A673 (cell line): Measurements from ENCODE around the gene CFAP52. TPM values are rescaled to one million over a fixed set of nuclear protein-coding genes. Genes with fewer than 3 reads are reported as not detected.

ENCODE experiments used
- BruUV-seq: library from RNA; stranded (reverse); fragments of 400-500 nt; replicated peaks from 2 replicates; lab custom pipeline; 2021; lab: Mats Ljungman, UMichigan
- CTCF ChIA-PET: fragments of 300-600 bp; sonication (Branson Sonifier 250); formaldehyde crosslinking; loops from one replicate; lab custom pipeline; 2022; ENCODE audit warnings: antibody characterized with exemption; lab: Charles Lee
- POLR2A ChIA-PET: fragments of 300-600 bp; sonication (Branson Sonifier 250); formaldehyde crosslinking; loops from one replicate; lab custom pipeline; 2022; ENCODE audit warnings: antibody characterized with exemption; ENCODE audit not compliant: low non-redundant PET; lab: Charles Lee
- DNase-seq: peaks from one replicate; pipeline ENCODE4 v3.0.0-alpha.2; 2015; ENCODE audit warnings: low spot score
- H3K27ac ChIP-seq: fragments of 200-600 bp; sonication (generic); 2 replicates; pipeline ENCODE4 v1.5.1; 2016; ENCODE audit warnings: mixed run types, low read depth, mild to moderate bottlenecking, mixed read lengths, antibody characterized with exemption, low read length; ENCODE audit not compliant: poor library complexity, severe bottlenecking
- H3K27me3 ChIP-seq: fragments of 200-600 bp; sonication (generic); replicated peaks from 2 replicates; pipeline ENCODE4 v1.6.1; 2017; ENCODE audit warnings: mixed run types, low read depth, mild to moderate bottlenecking, mixed read lengths, antibody characterized with exemption, low read length; ENCODE audit not compliant: insufficient read depth, poor library complexity
- H3K36me3 ChIP-seq: fragments of 200-600 bp; sonication (generic); 2 replicates; pipeline ENCODE4 v1.6.1; 2016; ENCODE audit warnings: mixed run types, mild to moderate bottlenecking, mixed read lengths, antibody characterized with exemption, low read length; ENCODE audit not compliant: insufficient read depth, poor library complexity, severe bottlenecking
- H3K4me1 ChIP-seq: fragments of 200-600 bp; sonication (generic); 2 replicates; pipeline ENCODE4 v1.6.1; 2017; ENCODE audit warnings: mixed run types, mild to moderate bottlenecking, mixed read lengths, antibody characterized with exemption, low read length; ENCODE audit not compliant: insufficient read depth, poor library complexity, severe bottlenecking
- H3K4me3 ChIP-seq: fragments of 200-600 bp; sonication (generic); 2 replicates; pipeline ENCODE4 v1.5.1; 2016; ENCODE audit warnings: low read depth, mixed run types, mild to moderate bottlenecking, mixed read lengths, low read length; ENCODE audit not compliant: poor library complexity, severe bottlenecking
- H3K9me3 ChIP-seq: fragments of 200-600 bp; sonication (generic); 2 replicates; pipeline ENCODE4 v1.6.1; 2016; ENCODE audit warnings: mixed run types, low read depth, mild to moderate bottlenecking, mixed read lengths, antibody characterized with exemption, low read length; ENCODE audit not compliant: poor library complexity, severe bottlenecking
- EZH2 ChIP-seq: fragments of 200-600 bp; sonication (generic); IDR thresholded peaks from 2 replicates; pipeline ENCODE4 v1.6.1; 2017; ENCODE audit warnings: borderline replicate concordance, low read depth, mild to moderate bottlenecking, mixed read lengths, antibody characterized with exemption, low read length; ENCODE audit not compliant: poor library complexity, severe bottlenecking
- intact Hi-C: fragments of 100-400 bp; cut with micrococcal nuclease; formaldehyde crosslinking; loops from one replicate; pipeline ENCODE4 v1.10.0; 2022; ENCODE audit not compliant: unreplicated experiment
- total RNA-seq: library from RNA; stranded (reverse); gene quantifications from 2 replicates; pipeline ENCODE4 v1.2.3, GENCODE V29; 2021
- TF ChIP-seq, protein P1 (sequence below): fragments of 300-800, 200-600 bp; sonication (generic); conservative IDR thresholded peaks from 2 replicates; pipeline ENCODE4 v1.5.1; 2017; ENCODE audit warnings: low read depth, mild to moderate bottlenecking, antibody characterized with exemption, low read length, moderate library complexity, mixed read lengths

CFAP52 gene
- total RNA-seq, 1 experiment from 2014 or later = not detected

DNA sequence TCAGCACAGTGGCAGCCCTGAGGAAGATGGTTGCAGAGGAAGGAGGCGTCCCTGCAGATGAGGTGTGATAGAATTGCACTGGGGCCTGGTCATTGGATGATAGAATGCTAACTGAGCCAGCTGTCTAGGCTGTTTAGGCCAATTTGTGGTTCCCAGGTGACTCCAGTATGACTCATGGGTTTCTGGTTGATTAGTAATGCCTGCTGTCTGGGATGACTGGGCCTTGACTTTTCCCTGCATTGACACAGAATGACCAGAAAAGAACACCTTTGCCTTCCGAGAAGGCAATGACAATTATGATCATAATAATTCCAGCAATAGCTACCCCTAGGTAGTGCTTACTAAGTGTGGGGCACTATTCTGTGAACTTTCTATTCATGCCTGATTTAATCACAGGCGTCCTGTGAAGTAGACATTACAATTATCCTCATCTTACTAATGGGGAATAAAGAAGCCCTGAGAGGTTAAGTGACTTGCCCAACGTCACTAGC lies 100.4 kb downstream of the CFAP52 start:
- CTCF ChIA-PET = no interaction called here
- POLR2A ChIA-PET = no interaction called here
- intact Hi-C loops = loop anchor here (1.0 kb wide), 1 partner anchor 100 kb away; no protein-coding TSS in a partner anchor
- no peak for DNase-seq
- Histone ChIP-seq H3K4me3 (no peak overlapping the region), H3K9me3 (peaks cover 9% of the 10 kb centered on the region), H3K27me3 (peaks cover 8% of the 10 kb centered on the region), H3K36me3 (no peaks in the 10 kb centered on the region), H3K27ac (no peak overlapping the region), H3K4me1 (no peaks in the 10 kb centered on the region)
- BruUV-seq = no TSS peak
- TF ChIP-seq, protein P1, sequence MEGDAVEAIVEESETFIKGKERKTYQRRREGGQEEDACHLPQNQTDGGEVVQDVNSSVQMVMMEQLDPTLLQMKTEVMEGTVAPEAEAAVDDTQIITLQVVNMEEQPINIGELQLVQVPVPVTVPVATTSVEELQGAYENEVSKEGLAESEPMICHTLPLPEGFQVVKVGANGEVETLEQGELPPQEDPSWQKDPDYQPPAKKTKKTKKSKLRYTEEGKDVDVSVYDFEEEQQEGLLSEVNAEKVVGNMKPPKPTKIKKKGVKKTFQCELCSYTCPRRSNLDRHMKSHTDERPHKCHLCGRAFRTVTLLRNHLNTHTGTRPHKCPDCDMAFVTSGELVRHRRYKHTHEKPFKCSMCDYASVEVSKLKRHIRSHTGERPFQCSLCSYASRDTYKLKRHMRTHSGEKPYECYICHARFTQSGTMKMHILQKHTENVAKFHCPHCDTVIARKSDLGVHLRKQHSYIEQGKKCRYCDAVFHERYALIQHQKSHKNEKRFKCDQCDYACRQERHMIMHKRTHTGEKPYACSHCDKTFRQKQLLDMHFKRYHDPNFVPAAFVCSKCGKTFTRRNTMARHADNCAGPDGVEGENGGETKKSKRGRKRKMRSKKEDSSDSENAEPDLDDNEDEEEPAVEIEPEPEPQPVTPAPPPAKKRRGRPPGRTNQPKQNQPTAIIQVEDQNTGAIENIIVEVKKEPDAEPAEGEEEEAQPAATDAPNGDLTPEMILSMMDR = no peak
- TF ChIP-seq EZH2 = no peak

DNA sequence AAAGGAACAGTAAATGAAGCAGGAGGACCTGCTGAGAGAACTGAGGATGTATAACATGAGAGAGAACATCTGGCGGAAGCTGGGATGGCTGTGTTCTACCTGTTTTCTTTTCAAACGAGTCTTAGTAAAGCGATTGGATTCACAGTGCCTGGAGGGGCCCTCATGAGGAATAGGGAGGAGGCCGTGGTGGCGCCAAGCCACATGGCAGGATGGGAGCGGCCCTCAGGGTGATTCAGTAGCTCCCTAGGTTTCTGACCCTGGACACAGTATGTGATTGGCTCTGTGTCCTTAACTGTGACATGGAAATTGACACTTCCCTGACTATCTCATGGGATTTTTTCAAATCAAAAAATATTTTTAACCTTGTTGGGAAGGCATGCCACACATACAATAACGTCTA lies 101.0 kb downstream of the CFAP52 start:
- no peaks in the 10 kb centered on the region for H3K36me3 ChIP-seq
- TF ChIP-seq, protein P1 = no peak
- TF ChIP-seq EZH2 = no peak
- intact Hi-C loops = no loop called here
- no peak overlapping the region for H3K4me3 ChIP-seq
- ChIA-PET POLR2A (no interaction called here), CTCF (no interaction called here)
- peaks cover 8% of the 10 kb centered on the region for H3K27me3 ChIP-seq
- DNase-seq = no peak
- no peak overlapping the region for H3K27ac ChIP-seq
- H3K9me3 ChIP-seq = peaks cover 9% of the 10 kb centered on the region
- no TSS peak for BruUV-seq
- no peaks in the 10 kb centered on the region for H3K4me1 ChIP-seq

DNA sequence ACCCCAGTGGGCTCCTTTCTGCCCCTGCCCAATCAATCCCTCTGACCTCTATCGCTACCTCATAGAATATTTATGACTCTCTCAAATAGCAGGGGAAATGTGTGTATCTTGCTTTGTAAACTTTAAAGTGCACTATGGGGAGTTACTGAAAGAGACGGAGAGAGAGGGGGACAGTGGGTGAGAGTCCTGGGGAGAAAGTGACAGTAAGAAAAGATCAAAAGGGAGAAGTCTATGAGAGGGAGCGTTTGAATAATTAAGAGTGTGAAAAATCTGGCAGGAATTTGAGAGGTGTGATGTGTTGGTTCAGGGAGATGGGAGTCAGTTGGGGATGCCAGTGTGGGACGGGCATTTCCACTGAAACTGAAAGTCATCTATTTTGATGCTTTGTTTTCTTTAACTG lies 101.5 kb downstream of the CFAP52 start:
- ChIA-PET POLR2A (no interaction called here), CTCF (no interaction called here)
- Histone ChIP-seq H3K36me3 (no peaks in the 10 kb centered on the region), H3K27ac (no peak overlapping the region), H3K4me3 (no peak overlapping the region), H3K27me3 (peaks cover 5% of the 10 kb centered on the region), H3K9me3 (peaks cover 9% of the 10 kb centered on the region), H3K4me1 (no peaks in the 10 kb centered on the region)
- no peak for DNase-seq
- BruUV-seq = no TSS peak
- TF ChIP-seq, protein P1 = no peak
- no peak for TF ChIP-seq EZH2
- intact Hi-C loops = no loop called here
